Measurements from ENCODE around the gene FOLR3.
"Not testable (repeated sequence)": the region's sequence is repeated elsewhere in the genome, so short reads cannot be mapped to it uniquely, and the experiment has no call there.

- not testable (repeated sequence) for TF ChIP-seq CTCF (IDR thresholded peaks at IDR 0.05; ENCODE audit: low read depth, low read length); POLR2A (IDR thresholded peaks at IDR 0.05; ENCODE audit: extremely low read depth, insufficient read length)
Measured at GRCh38 chr11:72135473-72135872, at the start of gene FOLR3.

All from NB4 (cell line).